ENCODE measurements around the gene NPEPPS.

DNA sequence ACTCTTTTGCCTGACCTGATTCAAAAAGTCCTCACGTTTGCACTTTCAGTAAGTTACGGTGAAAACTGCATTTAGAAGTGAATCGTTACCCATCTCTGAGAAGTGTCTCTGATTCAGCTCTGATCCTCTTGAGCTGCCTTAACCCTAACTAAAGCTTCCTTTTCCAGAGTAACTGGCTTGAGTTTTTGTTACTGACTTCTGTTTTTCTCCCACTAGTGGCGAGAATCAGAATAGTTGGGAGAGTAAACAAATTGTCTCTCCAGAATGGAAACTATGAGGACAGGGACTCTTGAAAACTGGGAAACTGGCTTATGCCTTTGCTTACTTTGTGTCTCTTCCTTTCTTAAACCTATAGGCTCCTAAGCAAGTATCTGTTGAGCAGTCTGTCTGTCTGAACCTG is 87.5 kb downstream of the NPEPPS start:
- no peak for TF ChIP-seq POLR2AphosphoS5 (IDR thresholded peaks at IDR 0.05)
- TF ChIP-seq, protein P1, sequence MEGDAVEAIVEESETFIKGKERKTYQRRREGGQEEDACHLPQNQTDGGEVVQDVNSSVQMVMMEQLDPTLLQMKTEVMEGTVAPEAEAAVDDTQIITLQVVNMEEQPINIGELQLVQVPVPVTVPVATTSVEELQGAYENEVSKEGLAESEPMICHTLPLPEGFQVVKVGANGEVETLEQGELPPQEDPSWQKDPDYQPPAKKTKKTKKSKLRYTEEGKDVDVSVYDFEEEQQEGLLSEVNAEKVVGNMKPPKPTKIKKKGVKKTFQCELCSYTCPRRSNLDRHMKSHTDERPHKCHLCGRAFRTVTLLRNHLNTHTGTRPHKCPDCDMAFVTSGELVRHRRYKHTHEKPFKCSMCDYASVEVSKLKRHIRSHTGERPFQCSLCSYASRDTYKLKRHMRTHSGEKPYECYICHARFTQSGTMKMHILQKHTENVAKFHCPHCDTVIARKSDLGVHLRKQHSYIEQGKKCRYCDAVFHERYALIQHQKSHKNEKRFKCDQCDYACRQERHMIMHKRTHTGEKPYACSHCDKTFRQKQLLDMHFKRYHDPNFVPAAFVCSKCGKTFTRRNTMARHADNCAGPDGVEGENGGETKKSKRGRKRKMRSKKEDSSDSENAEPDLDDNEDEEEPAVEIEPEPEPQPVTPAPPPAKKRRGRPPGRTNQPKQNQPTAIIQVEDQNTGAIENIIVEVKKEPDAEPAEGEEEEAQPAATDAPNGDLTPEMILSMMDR (IDR thresholded peaks at IDR 0.05) = no peak

Data from suprapubic skin (tissue), 3 donors.